CD4-positive, CD25-positive, alpha-beta regulatory T cell (primary cell): ENCODE measurements around the gene TRPC4AP. TPM values are rescaled to one million over a fixed set of nuclear protein-coding genes. Genes with fewer than 3 reads are reported as not detected.

ENCODE experiments used
- ATAC-seq, 2 donors: fragments of 150-1000 bp; cut with Tn5 transposase; one replicate each; pipeline ENCODE4 v1.10.0; 2021; ENCODE audit warnings: low read depth in 2 of 2, moderate number of reproducible peaks in 2 of 2, moderate library complexity in 1 of 2
- DNase-seq, 3 donors: peaks; one replicate each; pipeline versions ENCODE4 v3.0.0 to v3.0.0-alpha.2; 2012 to 2022; ENCODE audit warnings: mixed read lengths in 1 of 3
- H3K27ac ChIP-seq: one replicate; pipeline ENCODE4 v1.7.0; 2013; ENCODE audit warnings: mild to moderate bottlenecking, low read length; ENCODE audit not compliant: insufficient read depth, poor library complexity, severe bottlenecking
- H3K27me3 ChIP-seq: one replicate; pipeline ENCODE4 v1.7.0; 2013; ENCODE audit warnings: low read length; ENCODE audit not compliant: control insufficient read depth, insufficient read depth
- H3K36me3 ChIP-seq: one replicate; pipeline ENCODE4 v1.7.0; 2013; ENCODE audit warnings: mild to moderate bottlenecking, low read length, moderate library complexity; ENCODE audit not compliant: control insufficient read depth, insufficient read depth
- H3K4me1 ChIP-seq: 2 replicates; pipeline ENCODE4 v1.7.0; 2013; ENCODE audit warnings: mild to moderate bottlenecking, low read length; ENCODE audit not compliant: insufficient read depth, control insufficient read depth, poor library complexity, severe bottlenecking
- H3K4me3 ChIP-seq: one replicate; pipeline ENCODE4 v1.7.0; 2013; ENCODE audit warnings: low read depth, mild to moderate bottlenecking, low read length, moderate library complexity
- H3K9me3 ChIP-seq, 2 experiments: 1 replicate in 1 of 2; 2 replicates in 1 of 2; pipeline ENCODE4 v1.7.0; 2013; ENCODE audit warnings: low read length in 2 of 2, mild to moderate bottlenecking in 1 of 2, moderate library complexity in 1 of 2; ENCODE audit not compliant: control insufficient read depth in 2 of 2
- H3K27ac Mint-ChIP-seq, 3 donors: one replicate each; pipeline ENCODE4 v1.8.0; 2020 to 2022; ENCODE audit warnings: mild to moderate bottlenecking in 3 of 3, mixed read lengths in 3 of 3, moderate library complexity in 2 of 3
- H3K27me3 Mint-ChIP-seq: one replicate; pipeline ENCODE4 v1.8.0; 2022; ENCODE audit warnings: mild to moderate bottlenecking, mixed read lengths
- H3K36me3 Mint-ChIP-seq: one replicate; pipeline ENCODE4 v1.8.0; 2020; ENCODE audit warnings: mixed read lengths
- H3K4me1 Mint-ChIP-seq, 4 donors: one replicate each; pipeline ENCODE4 v1.8.0; 2020 to 2022; ENCODE audit warnings: mixed read lengths in 4 of 4, mild to moderate bottlenecking in 1 of 4
- H3K4me3 Mint-ChIP-seq, 4 donors: one replicate each; pipeline ENCODE4 v1.8.0; 2020 to 2022; ENCODE audit warnings: mild to moderate bottlenecking in 4 of 4, mixed read lengths in 4 of 4, moderate library complexity in 3 of 4
- H3K9me3 Mint-ChIP-seq, 7 donors: one replicate each; pipeline ENCODE4 v1.8.0; 2020 to 2022; ENCODE audit warnings: mixed read lengths in 7 of 7, mild to moderate bottlenecking in 3 of 7, moderate library complexity in 2 of 7
- polyA plus RNA-seq, 4 donors: library from polyadenylated mRNA; unstranded; fragments of 300-500 nt; fragmentation: Illumina TruSeq; gene quantifications; one replicate each; pipeline ENCODE4 v1.2.3, GENCODE V29; 2021
- total RNA-seq: library from RNA; stranded (reverse); gene quantifications from one replicate; pipeline ENCODE4 v1.2.3, GENCODE V29; 2022

TRPC4AP gene
- total and polyA plus RNA-seq, 5 donors from 2014 or later = 58.7 to 76.4 (median 61.2) TPM

GRCh38 chr20:35011589-35012226 lies 80.9 kb downstream of the TRPC4AP start:
- H3K9me3 ChIP-seq = no peaks in the 10 kb centered on the region
- H3K4me1 ChIP-seq = no peaks in the 10 kb centered on the region
- no peak overlapping the region for H3K4me3 Mint-ChIP-seq
- no peaks in the 10 kb centered on the region for H3K27me3 ChIP-seq
- peaks cover 92% of the 10 kb centered on the region for H3K36me3 ChIP-seq
- ATAC-seq = no peak
- H3K4me3 ChIP-seq = no peak overlapping the region
- H3K4me1 Mint-ChIP-seq = peaks cover 0 to 2% (median 0%) of the 10 kb centered on the region in 4 donors
- H3K27me3 Mint-ChIP-seq = no peaks in the 10 kb centered on the region
- H3K27ac ChIP-seq = no peak overlapping the region
- peaks cover 56% of the 10 kb centered on the region for H3K36me3 Mint-ChIP-seq
- H3K27ac Mint-ChIP-seq = peak overlapping the region in 1 of 3 donors; percentile 31
- no peak for DNase-seq
- H3K9me3 Mint-ChIP-seq = peaks cover 0 to 1% (median 0%) of the 10 kb centered on the region in 7 donors

- Mint-ChIP-seq H3K27me3 (no peaks in the 10 kb centered on the region), H3K27ac (no peak overlapping the region), H3K9me3 (peaks cover 0 to 1% (median 0%) of the 10 kb centered on the region in 7 donors), H3K4me3 (no peak overlapping the region), H3K4me1 (peaks cover 0 to 2% (median 0%) of the 10 kb centered on the region in 4 donors), H3K36me3 (peaks cover 50% of the 10 kb centered on the region)
- Histone ChIP-seq H3K4me3 (no peak overlapping the region), H3K9me3 (no peaks in the 10 kb centered on the region), H3K4me1 (no peaks in the 10 kb centered on the region), H3K36me3 (peaks cover 92% of the 10 kb centered on the region), H3K27me3 (no peaks in the 10 kb centered on the region), H3K27ac (no peak overlapping the region)
- no peak for DNase-seq
- ATAC-seq = no peak
Measured at GRCh38 chr20:35010405-35011192, 82.0 kb downstream of the TRPC4AP start.

- H3K27me3 ChIP-seq = no peaks in the 10 kb centered on the region
- Mint-ChIP-seq H3K9me3 (peaks cover 0 to 1% (median 0%) of the 10 kb centered on the region in 7 donors), H3K27ac (no peak overlapping the region), H3K27me3 (no peaks in the 10 kb centered on the region), H3K4me1 (peaks cover 0 to 2% (median 0%) of the 10 kb centered on the region in 4 donors), H3K36me3 (peaks cover 44% of the 10 kb centered on the region), H3K4me3 (no peak overlapping the region)
- peaks cover 92% of the 10 kb centered on the region for H3K36me3 ChIP-seq
- no peaks in the 10 kb centered on the region for H3K4me1 ChIP-seq
- no peak overlapping the region for H3K27ac ChIP-seq
- H3K4me3 ChIP-seq = no peak overlapping the region
- no peak for ATAC-seq
- no peak for DNase-seq
- no peaks in the 10 kb centered on the region for H3K9me3 ChIP-seq
Measured at GRCh38 chr20:35009665-35010328, 82.8 kb downstream of the TRPC4AP start.

GRCh38 chr20:35008411-35009342 lies 83.9 kb downstream of the TRPC4AP start:
- Histone ChIP-seq H3K4me1 (no peaks in the 10 kb centered on the region), H3K36me3 (peaks cover 93% of the 10 kb centered on the region), H3K9me3 (no peaks in the 10 kb centered on the region), H3K27me3 (no peaks in the 10 kb centered on the region), H3K27ac (no peak overlapping the region), H3K4me3 (no peak overlapping the region)
- ATAC-seq (no peak), DNase-seq (no peak)
- H3K36me3 Mint-ChIP-seq = peaks cover 39% of the 10 kb centered on the region
- no peak overlapping the region for H3K4me3 Mint-ChIP-seq
- H3K9me3 Mint-ChIP-seq = peaks cover 0 to 1% (median 0%) of the 10 kb centered on the region in 7 donors
- H3K27ac Mint-ChIP-seq = peak overlapping the region in 2 of 3 donors; percentile 15 to 63
- no peaks in the 10 kb centered on the region for H3K27me3 Mint-ChIP-seq
- H3K4me1 Mint-ChIP-seq = peaks cover 0 to 2% (median 0%) of the 10 kb centered on the region in 4 donors

GRCh38 chr20:35007891-35008290 lies 84.7 kb downstream of the TRPC4AP start:
- peaks cover 39% of the 10 kb centered on the region for H3K36me3 Mint-ChIP-seq
- no peak overlapping the region for H3K27ac ChIP-seq

GRCh38 chr20:35007413-35007812 lies 85.2 kb downstream of the TRPC4AP start:
- no peak for DNase-seq
- H3K27ac Mint-ChIP-seq = no peak overlapping the region
- peaks cover 0 to 1% (median 0%) of the 10 kb centered on the region in 7 donors for H3K9me3 Mint-ChIP-seq

More at GRCh38 chr20:35007891-35008290, 84.7 kb downstream of the TRPC4AP start:
- H3K9me3 Mint-ChIP-seq = peaks cover 0 to 1% (median 0%) of the 10 kb centered on the region in 7 donors
- DNase-seq = no peak
- peaks cover 0 to 2% (median 0%) of the 10 kb centered on the region in 4 donors for H3K4me1 Mint-ChIP-seq
- H3K27me3 Mint-ChIP-seq = no peaks in the 10 kb centered on the region
- Histone ChIP-seq H3K36me3 (peaks cover 93% of the 10 kb centered on the region), H3K9me3 (no peaks in the 10 kb centered on the region), H3K27me3 (no peaks in the 10 kb centered on the region), H3K4me1 (no peaks in the 10 kb centered on the region), H3K4me3 (no peak overlapping the region)
- H3K4me3 Mint-ChIP-seq = no peak overlapping the region
- ATAC-seq = no peak
- H3K27ac Mint-ChIP-seq = no peak overlapping the region

GRCh38 chr20:35006531-35006971 lies 86.1 kb downstream of the TRPC4AP start:
- ATAC-seq = no peak
- Mint-ChIP-seq H3K4me3 (no peak overlapping the region), H3K36me3 (peaks cover 39% of the 10 kb centered on the region), H3K4me1 (peaks cover 0 to 2% (median 0%) of the 10 kb centered on the region in 4 donors), H3K27ac (no peak overlapping the region), H3K27me3 (no peaks in the 10 kb centered on the region), H3K9me3 (peaks cover 0 to 1% (median 0%) of the 10 kb centered on the region in 7 donors)
- Histone ChIP-seq H3K4me3 (no peak overlapping the region), H3K36me3 (peaks cover 91% of the 10 kb centered on the region), H3K27ac (no peak overlapping the region), H3K9me3 (no peaks in the 10 kb centered on the region), H3K27me3 (no peaks in the 10 kb centered on the region), H3K4me1 (no peaks in the 10 kb centered on the region)
- DNase-seq = no peak

More at GRCh38 chr20:35007413-35007812, 85.2 kb downstream of the TRPC4AP start:
- H3K36me3 Mint-ChIP-seq = peaks cover 39% of the 10 kb centered on the region
- Histone ChIP-seq H3K27ac (no peak overlapping the region), H3K9me3 (no peaks in the 10 kb centered on the region), H3K36me3 (peaks cover 93% of the 10 kb centered on the region), H3K4me1 (no peaks in the 10 kb centered on the region), H3K4me3 (no peak overlapping the region), H3K27me3 (no peaks in the 10 kb centered on the region)
- H3K4me1 Mint-ChIP-seq = peaks cover 0 to 2% (median 0%) of the 10 kb centered on the region in 4 donors
- no peak for ATAC-seq
- no peak overlapping the region for H3K4me3 Mint-ChIP-seq
- H3K27me3 Mint-ChIP-seq = no peaks in the 10 kb centered on the region
